ENCODE results near the gene RXRG.

GRCh38 chr1:165395901-165396300 is 49.0 kb downstream of the RXRG start:
- TF ChIP-seq CTCF (IDR thresholded peaks at IDR 0.05 in 8 of 11, conservative IDR thresholded peaks at IDR 0.05 in 3 of 11) (no peak), POLR2A (IDR thresholded peaks at IDR 0.05) (no peak)

All from spleen (tissue), 7 donors.